Iris pigment epithelial cell (primary cell): ENCODE measurements around the gene CCDC40.

Experiments used
- DNase-seq: peaks from one replicate; pipeline ENCODE4 v3.0.0-alpha.2; 2011; ENCODE audit warnings: low read depth

The CCDC40 gene

DNA sequence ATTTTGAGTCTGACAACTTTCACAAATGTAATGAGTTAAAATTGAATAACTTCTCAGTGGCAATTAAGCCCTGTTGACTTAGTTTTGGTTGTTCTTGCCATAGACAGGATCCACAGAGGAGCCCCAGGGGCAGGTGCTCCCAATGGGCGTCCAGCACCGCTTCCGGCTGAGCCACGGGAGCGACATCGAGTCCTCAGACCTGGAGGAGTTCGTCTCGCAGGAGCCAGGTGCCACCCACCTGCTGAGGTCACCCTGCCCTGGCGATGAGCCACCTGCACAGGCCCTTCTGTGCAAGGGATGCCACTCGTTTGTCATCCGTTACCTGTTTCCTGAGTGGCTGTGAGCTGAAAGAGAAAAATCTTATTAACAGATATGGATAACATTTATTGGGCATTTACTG, 10.7 kb downstream of the CCDC40 start:
- DNase-seq = no peak

DNA sequence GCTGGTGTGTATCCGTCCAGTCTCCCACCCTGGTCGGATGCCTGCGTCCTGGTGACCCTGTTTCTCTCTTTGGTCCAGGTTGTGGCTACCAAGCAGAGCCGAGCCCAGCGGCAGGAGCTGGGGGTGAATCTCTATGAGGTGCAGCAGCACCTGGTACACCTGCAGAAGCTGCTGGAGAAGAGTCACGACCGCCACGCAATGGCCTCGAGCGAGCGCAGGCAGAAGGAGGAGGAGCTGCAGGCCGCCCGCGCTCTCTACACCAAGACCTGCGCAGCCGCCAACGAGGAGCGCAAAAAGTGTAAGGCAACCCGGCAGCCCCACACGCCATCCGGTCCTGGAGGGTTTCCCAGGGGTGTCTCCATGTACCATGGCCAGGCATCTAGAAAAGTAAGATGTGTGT, 13.5 kb downstream of the CCDC40 start:
- no peak for DNase-seq

DNA sequence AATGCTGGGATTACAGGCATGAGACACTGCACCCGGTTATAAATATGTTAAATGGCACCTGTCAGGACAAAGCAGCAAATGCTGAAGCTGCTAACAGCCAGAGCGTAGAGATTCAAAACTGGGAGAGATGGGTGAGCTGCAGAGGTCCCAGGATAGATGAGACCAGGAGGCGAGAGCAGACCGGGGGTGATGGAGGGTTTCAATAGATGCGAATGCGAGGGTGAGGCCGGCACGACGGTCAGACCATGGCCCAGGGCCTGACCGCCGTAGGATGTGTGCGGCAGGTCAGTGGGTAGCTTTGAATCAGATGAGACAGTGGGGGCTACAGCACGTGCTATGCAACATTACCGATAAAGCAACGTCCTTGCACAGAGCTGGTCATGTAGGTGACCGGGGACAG, 14.3 kb downstream of the CCDC40 start:
- no peak for DNase-seq

DNA sequence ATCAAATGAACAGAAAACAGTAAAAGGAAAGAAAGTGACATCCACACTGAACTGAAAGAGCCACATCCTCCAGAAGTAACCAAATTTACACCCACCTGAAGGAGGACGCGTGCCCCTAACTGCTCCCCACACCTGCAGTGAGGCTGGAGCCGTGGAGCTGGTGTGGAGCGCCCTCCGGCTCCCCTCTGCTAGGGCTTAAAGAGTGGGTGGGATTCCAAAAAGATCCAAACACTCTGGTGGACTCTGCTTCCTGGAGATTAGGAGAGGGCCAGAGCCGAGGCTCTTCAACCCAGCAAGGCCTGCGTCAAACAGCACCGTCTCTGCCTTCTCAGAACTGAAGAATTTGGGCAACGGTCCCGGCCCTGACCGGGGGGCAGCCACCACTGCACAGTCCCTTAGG, 15.2 kb downstream of the CCDC40 start:
- no peak for DNase-seq

DNA sequence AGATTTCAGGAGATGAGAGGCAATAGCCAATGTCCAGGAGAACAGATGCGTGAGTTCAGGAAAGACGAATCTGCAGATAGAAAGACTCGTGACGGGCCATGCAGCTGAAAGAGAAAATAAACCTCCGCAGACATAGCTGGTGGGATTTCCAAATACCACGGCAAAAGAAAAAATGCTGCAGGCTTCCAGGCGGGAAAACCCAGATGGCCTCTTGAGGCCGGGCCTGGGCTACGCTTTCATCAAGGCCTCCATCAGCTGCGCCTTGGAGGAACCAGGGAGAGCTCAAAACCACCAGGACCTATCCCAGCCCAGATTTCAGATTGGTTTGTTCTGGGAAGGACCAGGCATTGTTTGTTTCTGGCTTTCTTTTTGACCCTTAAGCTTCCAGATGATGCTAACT, 16.7 kb downstream of the CCDC40 start:
- DNase-seq = no peak

DNA sequence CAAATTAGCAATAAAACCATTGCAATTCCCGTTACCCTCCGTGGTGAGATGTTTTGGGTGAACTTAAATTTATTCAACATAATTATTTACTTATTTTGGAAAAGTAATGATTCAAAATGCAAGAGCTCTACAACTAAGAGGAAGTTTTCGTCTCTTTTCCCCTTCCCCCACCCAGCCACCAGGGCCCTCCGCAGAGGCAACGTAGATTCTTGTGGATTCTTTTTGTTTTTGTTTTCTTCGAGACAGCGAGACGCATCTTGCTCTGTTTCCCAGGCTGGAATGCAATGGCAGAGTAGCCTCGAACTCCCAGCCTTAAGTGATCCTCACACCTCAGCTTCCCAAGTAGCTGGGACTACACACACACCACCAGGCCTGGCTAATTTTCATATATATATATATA, 19.2 kb downstream of the CCDC40 start:
- DNase-seq = no peak

DNA sequence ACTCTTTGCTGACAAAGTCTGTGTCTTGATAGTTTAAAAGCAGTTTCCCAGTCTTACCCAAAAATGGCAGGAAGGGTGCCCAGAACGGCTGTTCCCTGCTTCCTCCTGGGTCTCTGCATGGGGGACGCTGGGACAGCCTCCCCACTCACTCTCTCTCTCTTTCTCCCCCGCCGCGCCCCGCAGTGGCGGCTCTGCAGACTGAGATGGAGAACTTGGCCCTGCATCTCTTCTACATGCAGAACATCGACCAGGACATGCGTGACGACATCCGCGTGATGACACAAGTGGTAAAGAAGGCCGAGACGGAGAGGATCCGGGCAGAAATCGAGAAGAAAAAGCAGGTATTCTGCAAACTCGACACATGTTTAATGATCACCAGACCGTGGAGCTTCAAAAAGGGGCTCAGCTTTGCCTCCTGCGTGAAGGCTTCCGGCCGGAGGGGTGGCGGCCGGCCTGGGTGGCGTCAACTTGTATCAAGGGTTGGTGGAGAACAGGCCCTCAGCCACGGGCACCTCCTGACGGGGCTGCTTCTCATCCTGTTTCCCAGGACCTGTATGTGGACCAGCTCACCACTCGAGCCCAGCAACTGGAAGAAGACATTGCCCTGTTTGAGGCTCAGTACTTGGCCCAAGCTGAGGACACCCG, 22.0 kb downstream of the CCDC40 start:
- DNase-seq = no peak

DNA sequence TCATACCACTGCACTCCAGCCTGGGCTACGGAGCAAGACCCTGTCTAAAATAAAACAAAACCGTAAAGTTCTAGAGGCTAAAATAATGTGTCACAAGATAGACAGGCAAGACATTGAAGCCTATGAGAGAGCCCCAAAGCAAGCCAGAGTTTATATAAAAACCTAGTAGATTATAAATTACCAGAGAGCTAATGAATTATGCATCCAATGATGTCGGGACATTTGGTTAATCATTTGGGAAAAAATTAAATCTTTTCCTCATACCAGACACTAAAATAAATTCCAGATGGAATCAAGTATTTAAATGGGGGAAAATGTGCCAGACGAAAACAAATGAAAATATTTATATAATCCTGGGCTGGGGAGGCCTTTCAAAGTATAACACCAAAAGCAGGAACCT, 24.2 kb downstream of the CCDC40 start:
- no peak for DNase-seq

DNA sequence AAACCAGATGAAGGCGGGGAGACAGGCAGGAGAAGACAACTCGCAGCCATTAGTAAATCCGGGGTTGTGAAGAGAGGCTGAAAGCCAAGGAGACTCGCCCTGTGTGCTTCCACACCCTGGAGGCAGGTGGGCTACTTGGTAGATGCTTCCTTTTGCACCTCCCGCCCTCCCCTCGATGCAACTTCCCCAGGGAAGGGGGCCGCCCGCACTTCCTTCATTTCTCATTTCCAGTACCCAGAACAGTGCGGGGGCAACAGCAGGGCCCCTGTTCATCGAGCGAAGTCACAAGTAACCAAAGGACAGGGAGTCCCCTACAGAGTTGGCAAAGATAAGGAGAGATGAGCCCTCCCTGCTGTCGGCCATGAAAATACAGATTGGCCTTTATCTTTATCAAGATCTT, 25.0 kb downstream of the CCDC40 start:
- DNase-seq = no peak

DNA sequence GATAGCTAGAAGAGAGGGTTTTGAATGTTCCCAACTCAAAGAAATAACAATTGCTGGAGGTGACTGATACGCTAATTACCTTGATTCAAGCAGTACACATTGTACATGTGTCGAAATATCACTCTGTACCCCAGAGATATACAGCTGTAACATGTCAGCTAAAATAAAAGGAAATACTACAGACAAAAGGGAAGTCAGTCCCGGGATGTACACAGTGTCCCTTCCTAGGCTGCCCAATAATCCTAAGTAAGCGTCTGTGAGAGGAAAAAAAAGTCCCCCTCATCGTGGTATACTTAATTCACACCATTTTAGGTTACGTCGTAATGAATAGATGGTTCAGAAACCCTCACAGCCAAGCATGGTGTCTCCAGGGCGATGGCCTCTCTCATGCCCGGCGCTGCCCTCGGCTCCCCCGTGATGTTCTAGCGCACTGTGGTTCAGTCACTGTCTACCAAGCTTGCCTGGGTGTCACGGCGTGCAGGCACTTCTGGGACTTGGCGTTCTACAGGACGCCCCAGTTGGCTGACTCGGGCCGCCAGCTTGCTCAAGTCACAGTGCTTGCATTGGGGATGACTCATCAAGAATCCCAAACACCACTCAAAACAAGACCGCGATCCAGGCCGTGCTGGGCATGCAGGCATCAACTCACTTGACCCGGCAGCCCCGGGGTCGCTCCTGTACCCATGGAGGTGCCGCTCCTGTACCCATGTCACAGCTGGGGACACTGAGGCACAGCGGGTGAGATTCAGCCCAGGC, 27.6 kb downstream of the CCDC40 start:
- DNase-seq = peak; percentile 84

DNA sequence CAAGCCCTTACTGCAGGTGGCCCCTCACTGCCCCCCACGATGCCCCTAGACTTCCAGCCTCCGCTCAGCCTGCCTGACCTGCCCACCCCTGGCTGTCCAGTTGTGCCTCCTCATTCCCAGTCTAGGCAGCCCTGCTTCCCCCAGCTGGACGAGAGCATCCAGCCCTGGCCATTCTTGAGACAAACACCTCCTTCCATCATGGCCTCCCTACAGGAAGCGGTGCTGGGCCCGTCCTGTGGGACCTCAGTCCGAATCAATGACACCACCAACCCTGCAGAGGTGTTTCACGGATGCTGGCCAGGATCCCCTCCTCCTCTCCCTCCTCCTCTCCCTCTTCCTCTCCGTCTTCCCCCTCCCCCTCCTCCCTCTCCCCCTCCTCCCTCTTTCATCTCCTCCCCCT, 28.3 kb downstream of the CCDC40 start:
- DNase-seq = no peak

DNA sequence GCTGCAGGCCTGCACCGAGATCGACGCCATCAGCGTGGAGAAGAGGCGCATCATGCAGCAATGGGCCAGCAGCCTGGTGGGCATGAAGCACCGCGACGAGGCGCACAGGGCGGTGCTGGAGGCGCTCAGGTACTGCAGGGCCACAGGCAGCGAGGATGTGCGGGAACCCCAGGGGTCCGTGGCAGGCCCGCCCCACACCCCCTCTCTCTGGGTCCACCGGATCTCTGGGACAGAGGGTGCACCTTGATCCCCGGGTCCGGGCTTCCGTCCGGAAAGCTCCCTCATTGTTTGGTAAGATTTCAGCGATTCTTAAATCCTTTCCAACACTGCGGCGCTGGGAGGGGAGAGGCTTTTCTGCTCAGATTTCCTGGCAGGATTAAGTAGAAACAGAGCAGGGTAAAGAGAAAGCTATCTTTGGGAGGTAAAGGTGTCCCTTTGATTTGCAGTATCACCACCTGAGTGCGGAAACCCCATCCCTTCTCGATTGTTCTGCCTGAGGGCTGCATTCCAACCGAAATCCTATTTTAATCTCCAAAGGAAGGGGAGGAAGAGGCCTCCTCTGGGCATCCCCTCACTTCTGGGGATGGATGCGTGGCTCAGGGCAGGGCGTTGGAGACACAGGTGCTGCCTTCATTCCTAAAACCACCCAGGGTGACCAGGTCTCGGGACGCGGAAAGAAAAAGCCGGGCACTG, 29.2 kb downstream of the CCDC40 start:
- DNase-seq = no peak

DNA sequence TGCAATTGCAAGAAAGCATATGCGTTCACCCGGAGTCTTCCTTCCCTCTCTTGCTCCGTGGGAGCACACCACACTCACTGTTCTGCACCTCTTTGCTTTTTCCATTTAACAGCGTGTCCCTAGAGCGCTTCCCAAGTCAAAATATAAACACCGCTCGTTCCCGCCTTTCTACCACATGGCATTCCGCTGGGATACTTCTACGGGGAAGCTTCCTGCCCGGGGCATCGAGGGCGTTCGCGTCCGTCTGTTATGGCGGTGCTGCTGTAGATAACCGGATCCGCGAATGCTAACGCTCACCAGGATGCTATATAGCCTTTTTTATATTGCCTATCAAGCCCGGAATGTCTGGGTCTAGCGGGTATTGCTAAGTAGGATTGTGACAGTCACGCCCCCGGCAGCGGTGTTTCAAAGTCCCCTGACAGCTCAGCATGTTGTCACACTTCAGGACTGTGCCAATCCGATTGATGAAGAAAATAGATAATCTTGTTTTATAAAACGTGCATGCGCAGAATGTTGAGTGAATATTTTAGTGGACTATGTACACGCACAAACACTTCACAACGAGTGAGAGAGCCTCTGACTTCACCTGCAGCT, 31.0 kb downstream of the CCDC40 start:
- no peak for DNase-seq

DNA sequence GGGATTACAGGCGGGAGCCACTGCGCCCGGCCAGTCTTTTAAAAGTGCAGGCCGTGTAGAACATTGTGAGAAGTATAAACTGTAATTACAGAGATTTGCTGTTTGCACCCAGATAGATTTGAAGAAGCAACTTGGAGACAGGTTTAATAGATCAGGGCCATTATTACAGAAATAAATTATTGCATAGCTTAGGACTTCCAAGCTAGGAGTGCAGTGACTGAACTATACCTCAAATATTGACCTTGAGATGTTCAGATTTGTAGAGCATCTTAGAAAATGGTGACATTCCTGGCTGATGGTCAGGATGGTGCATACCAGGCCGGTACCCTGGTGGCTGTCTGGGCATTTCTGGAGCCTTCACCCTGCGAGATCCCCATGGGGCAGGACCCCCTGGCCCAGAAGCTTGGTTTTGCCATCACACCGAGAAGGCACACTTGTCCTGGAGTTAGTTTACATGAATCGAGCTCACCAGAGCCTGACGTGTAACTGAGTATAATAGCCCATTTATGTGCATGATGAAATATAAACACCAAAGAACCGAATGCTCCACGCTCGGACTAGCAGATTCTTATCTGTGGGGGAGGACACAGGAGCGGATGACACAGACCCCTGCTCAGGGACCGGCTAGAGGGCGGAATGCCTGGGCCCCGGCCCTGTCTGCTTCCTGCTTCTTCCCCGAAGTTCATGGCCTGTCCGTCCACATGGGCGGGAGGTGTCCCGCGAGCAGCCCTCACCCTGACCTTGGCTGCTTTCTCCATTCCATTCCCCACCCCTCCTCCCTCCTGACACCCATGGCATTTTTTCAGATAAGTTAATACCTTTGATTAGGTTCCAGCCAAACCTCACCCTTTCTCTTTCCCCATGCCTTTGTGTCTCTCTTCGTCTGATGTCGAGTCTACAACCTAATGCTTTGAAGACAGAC, 32.1 kb downstream of the CCDC40 start:
- peak; percentile 88 for DNase-seq

DNA sequence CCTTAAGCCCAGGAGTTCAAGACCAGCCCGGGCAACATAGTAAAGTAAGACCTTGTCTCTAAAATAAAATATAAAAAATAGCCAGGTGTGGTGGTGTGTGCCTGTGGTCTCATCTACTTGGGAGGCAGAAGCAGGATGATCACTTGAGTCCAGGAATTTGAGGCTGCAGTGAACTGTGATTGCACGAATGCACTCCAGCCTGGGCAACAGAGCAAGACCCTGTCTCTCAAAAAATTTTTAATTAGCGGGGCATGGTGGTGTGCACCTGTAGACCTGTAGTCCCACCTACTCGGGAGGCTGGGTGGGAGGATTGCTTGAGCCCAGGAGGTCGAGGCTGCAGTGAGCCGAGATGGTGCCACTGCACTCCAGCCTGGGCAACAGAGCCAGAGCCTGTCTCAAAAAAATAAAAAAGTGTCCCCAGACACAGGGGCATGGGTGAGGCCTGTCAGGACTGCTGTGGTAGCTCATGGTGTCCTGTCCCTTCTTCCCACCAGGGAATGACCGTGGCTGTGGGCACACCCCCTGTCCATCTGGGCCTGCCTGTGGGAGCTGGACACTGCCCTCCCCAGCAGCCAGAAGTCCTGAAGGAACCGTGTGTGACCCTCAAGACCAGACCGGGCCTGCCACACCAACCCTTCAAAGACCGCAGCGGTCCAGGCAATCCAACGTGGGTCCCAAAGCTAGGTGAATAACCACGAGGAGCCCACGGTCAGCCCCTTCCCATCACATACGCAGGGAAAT, 34.1 kb downstream of the CCDC40 start:
- no peak for DNase-seq

DNA sequence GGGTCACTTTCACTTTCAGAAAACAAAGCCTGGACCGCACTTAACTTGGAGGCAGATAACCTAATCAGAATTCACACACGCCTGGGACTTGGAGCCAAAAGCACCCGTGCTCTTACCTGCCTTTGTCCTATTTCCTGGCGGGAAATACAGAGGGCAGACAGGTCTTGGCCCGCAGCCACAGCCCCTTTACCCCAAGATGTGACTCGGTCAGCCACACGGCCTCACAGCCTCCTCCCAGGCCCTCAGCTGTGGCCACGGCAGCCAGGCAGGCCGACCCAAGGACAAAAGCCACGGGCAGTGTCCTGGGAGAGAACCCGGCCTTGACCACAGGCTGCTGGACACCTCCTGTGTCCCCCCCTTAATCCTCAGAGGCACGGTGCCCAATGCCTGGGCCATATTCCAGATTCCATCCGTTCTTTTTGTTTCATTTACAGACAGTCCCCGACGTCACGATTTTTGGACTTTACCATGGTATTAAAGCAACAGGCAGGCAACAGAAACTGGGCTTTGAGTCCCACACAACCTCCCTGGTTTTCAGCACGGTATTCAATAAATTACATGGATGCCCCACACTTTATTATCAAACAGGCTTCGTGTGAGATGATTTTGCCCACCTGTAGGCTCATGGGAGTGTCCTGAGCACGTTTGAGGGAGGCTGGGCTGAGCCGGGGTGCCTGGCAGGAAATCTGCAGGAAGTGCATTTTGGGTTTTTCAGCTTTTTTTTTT, 34.8 kb downstream of the CCDC40 start:
- peak; percentile 33 for DNase-seq

DNA sequence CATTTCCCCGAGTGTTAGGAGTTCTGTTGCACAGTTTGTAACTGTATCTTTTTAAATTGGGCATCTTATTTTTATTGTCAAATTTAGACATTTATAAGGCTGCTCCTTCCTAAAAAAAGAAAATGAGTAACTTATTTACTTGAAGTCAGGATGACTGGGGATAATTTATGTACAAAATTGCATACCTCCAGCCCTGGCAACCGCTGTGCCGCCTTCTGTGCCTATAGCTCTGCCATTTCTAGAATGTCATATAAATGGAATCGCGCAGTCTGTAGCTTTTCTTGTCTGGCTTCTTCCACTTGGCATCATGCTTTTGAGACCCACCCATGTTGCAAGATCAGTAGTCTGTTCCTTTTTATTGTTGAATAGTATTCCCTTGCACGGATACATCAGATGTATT, 36.0 kb downstream of the CCDC40 start:
- DNase-seq = no peak

DNA sequence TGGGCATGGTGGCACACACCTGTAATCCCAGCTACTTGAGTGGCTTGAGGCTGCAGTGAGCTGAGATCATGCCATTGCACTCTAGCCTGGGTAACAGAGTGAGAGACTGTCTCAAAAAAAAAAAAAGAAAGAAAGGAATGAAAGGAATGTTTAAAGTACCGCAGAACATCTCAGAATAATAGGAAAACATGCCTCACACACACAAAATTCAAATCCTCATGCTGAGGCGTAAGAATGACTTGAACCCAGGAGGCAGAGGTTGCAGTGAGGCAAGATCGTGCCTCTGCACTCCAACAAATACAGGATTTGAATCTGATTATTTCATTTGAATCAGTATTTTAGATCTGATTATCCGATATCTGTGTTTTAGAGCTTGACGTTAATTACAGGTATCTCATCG, 43.6 kb downstream of the CCDC40 start:
- peak; percentile 63 for DNase-seq

DNA sequence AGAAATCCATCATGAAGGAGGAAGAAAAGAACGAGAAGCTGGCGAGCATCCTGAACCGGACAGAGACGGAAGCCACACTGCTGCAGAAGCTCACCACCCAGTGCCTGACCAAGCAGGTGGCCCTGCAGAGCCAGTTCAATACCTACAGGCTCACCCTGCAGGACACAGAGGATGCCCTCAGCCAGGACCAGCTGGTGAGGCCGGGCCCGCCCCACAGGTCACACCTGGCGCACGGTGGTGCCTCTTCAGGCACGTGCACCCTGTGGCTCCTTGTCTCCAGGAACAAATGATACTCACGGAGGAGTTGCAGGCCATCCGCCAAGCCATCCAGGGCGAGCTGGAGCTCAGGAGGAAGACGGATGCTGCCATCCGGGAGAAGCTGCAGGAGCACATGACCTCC, 45.2 kb downstream of the CCDC40 start:
- no peak for DNase-seq

DNA sequence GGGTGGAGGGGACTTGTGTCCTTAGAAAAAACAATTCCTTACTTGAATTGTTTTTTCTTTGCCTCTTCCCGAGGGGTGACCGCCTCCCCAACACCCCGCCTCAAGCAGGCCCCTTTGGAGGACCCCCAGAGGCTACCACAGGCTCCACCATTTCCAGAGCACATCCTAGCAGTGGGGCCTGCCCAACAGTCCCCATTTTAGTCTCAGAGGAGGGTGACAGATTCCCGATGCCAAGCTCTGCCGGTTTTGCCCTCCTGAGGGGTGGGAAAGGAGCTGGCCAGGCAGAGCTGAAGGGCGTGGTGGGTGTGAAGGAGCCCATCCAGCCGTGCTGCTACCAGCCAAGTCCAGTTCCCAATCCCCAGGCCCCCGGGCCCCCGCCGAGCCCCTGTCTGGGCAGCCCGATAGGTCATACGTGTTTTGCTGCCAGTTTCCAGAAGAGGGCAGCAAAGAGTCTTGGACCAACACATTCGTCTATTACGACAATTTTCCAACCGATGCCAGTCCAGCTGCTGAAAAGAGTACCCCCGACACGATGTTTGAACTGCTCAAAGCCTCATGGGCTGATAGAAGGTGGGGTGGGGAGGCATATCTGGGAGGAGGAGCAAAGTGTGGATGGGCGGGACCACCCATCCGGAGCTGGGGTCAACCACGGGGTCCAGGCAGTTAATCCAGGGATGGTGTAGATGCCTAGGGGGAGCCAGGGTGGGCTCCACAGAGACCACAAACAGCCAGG, 46.1 kb downstream of the CCDC40 start:
- DNase-seq = peak; percentile 68
